HG02798 (cell line): Measurements from ENCODE around the gene CKAP2.
"Not testable (repeated sequence)": the region's sequence is repeated elsewhere in the genome, so short reads cannot be mapped to it uniquely, and the experiment has no call there.

Experiments
- ATAC-seq: cut with Tn5 transposase; IDR thresholded peaks from one replicate; pipeline ENCODE4 v1.9.1; 2021; ENCODE audit warnings: mild to moderate bottlenecking; ENCODE audit not compliant: unreplicated experiment, poor library complexity

Gene CKAP2, protein sequence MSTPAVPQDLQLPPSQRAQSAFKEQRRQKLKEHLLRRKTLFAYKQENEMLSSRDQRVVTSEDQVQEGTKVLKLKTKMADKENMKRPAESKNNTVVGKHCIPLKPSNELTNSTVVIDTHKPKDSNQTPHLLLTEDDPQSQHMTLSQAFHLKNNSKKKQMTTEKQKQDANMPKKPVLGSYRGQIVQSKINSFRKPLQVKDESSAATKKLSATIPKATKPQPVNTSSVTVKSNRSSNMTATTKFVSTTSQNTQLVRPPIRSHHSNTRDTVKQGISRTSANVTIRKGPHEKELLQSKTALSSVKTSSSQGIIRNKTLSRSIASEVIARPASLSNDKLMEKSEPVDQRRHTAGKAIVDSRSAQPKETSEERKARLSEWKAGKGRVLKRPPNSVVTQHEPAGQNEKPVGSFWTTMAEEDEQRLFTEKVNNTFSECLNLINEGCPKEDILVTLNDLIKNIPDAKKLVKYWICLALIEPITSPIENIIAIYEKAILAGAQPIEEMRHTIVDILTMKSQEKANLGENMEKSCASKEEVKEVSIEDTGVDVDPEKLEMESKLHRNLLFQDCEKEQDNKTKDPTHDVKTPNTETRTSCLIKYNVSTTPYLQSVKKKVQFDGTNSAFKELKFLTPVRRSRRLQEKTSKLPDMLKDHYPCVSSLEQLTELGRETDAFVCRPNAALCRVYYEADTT

GRCh38 chr13:52454820-52455676, at the start of gene CKAP2:
CKAP2 (plus strand) TSS chr13:52455478; CDS start chr13:52455557, 79 bp downstream.
- peak; percentile 80 for ATAC-seq

GRCh38 chr13:52405767-52406494, 49.3 kb upstream of the CKAP2 start, which contains the start of gene THSD1:
THSD1 (minus strand) TSS chr13:52406172; CDS start chr13:52402600, 3,572 bp downstream.
- peak; percentile 57 for ATAC-seq

GRCh38 chr13:52406629-52407028, 48.6 kb upstream of the CKAP2 start:
- no peak for ATAC-seq

- ATAC-seq: not testable (repeated sequence)
These were observed 47.8 kb upstream of the CKAP2 start for GRCh38 chr13:52407436-52407835.

DNA sequence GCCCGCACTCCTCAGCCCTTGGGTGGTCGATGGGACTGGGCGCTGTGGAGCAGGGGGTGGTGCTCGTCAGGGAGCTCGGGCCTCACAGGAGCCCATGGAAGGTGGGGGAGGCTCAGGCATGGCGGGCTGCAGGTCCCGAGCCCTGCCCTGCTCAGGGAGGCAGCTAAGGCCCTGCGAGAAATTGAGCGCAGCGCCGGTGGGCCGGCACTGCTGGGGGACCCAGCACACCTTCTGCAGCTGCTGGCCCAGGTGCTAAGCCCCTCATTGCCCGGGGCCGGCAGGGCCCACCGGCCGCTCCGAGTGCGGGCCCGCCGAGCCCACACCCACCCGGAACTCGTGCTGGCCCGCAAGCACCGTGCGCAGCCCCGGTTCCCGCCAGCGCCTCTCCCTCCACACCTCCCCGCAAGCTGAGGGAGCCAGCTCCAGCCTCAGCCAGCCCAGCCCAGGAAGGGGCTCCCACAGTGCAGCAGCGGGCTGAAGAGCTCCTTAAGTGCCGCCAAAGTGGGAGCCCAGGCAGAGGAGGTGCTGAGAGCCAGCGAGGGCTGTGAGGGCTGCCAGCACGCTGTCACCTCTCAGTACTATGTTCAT, 47.1 kb upstream of the CKAP2 start:
- ATAC-seq: not testable (repeated sequence)

GRCh38 chr13:52411629-52412028, 43.6 kb upstream of the CKAP2 start:
- ATAC-seq: peak; percentile 90

DNA sequence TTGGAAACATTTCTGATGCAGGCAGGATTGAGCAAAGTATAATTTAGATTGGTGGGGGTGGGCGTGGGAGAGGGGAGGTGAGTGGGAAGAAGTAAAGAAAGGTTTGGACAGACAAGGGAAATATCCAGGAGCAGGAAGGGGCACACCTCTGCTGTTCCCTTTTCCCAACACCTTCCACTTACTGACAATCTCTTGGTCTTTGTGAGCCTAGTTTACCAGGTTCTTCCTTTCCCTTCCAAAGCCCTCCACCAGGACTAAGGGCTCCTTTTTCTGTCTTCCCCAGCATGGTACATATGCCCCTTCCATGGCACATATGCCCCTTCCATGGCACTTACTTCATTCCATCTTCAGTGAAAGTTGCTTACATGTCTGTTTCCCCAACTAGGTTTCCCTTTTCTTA, 43.1 kb upstream of the CKAP2 start:
- ATAC-seq: no peak

DNA sequence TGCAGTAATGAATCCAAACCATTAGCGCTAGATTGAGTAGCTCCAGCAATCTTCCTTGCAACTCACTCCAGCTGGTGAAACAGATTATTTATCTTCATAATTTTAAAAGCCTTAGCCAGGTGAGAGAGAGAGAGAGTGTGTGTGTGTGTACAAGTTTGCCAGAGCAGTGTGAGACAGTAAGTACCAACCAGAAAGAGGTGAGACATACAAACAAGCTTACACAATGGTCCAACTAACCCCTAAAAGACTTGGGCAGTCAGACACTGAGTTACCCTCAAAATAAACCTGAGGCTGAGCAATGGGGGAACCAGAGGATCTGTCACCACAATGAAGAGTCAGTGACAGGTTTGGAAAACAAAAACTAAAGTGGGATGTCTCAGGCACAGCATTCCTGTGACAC, 41.2 kb upstream of the CKAP2 start:
- no peak for ATAC-seq

GRCh38 chr13:52414963-52415362, 40.3 kb upstream of the CKAP2 start:
- ATAC-seq: no peak

DNA sequence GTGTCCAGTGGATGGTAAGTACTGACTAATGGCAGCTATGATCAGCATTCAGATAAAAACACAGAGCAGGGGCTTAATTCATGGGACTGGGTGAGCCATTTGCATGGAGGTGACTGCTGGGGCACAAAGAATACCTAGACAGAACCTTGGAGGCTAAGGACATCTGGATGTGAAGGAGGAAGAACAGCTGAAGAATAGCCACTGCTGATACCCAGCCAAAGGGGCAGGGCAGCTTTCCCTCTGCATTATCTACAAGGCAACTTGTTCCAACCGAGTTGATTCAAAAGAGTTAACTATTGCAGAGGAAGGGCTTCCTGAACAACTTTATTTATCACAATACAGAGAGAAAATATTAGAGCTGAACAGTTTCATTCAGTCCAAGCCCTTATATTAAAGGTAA, 36.2 kb upstream of the CKAP2 start:
- ATAC-seq: no peak

DNA sequence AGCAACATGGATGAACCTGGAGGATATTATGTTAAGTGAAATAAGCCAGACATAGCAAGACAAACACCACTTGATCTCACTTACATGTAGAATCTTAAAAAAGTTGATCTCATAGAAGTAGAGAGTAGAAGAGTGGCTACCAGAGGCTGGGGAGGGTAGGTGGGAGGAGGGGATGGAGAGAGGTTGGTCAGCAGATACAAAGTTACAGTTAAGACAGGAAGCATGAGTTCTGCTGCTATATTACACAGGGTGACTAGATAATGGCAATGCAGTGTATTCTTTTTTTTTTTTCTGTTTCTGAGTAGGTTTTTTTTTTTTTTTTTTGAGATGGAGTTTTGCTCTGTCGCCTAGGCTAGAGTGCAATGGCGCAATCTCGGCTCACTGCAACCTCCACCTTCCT, 34.1 kb upstream of the CKAP2 start:
- ATAC-seq: no peak

DNA sequence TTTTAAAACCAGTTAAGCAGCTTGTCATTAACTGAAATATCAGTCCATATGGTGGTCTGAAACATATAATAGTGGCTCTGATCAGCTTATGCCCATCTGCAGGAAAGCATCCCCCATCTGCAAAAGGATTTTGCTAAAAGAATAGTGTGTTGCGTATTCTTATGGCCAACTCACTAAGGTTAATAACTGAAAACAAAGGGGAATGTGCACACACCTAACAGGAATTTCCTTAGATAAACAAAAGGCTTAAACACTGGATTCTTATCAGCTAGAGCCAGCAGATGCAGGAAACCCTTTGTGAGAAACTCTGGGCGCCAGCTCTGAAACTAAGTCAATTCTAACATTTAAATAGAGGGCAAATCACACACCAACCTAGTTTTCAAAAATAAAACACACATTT, 27.0 kb upstream of the CKAP2 start:
- no peak for ATAC-seq

GRCh38 chr13:52432456-52432855, 22.8 kb upstream of the CKAP2 start:
- no peak for ATAC-seq

GRCh38 chr13:52446265-52446664, 9.0 kb upstream of the CKAP2 start:
- no peak for ATAC-seq

- no peak for ATAC-seq
These were observed 7.9 kb upstream of the CKAP2 start for GRCh38 chr13:52447354-52447753.

DNA sequence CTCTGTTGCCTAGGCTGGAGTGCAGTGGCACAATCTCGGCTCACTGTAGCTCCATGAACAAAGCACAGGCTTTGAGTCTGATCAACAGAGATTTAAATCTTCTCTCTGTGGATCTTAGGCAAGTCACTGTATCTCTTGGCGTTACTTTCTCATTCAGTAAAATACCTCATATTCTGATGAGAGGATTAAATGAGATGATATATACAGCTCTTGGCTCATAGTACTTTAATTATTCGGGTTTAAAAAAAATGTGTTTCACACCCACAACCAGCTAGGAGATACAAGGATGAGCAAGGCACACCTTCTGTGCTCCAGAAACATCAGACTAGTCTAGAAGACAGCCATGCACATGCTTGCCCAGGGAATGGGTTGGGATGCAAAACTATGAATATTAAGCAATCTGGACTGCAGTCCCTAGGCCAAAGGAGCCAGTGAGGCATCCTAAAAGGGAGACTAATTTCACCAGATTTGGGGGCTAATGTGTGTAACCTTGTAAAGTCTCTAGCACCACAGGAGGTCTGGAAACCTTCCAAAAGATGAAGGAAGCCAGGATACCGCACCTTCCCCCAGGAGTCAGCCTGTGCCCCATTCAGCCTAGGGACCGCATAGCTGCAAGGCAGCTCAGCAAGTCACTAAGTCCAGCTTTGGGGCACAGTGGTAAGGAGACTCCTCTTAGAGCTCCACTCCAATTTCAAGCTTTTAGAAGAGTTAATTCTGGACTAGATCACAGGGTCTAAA, 7.3 kb upstream of the CKAP2 start:
- ATAC-seq: no peak

DNA sequence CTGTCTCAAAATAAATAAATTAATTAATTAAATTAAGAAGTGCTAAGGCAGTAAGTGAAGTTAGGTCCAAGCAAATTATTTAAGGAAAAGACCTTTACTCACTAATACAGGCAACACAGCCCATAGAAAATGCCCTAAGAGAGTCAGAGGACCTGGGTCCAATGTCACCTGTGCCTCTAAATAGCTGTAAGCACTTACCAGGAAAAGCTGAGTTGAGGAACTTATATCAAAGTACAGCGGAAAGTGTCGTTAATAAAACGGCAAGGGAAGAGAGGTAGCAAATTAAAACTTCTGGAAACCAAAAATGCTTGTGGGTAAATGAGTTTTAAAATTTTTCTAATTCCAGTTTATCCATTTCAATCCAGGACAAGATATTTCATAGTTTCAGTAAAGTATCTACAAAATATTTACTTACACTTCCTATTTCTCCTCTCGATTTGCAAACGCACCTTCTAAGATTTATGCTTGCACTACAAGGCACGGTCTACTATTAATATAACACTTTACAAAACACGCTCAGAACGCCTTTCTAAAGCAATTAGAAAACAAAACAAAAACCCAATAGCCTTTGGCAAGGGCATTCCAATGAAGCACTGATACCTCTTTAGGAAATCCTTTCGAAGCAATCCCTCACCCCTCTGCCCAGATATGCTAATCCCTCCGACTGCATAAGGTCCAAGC, 5.8 kb upstream of the CKAP2 start:
- ATAC-seq: no peak

DNA sequence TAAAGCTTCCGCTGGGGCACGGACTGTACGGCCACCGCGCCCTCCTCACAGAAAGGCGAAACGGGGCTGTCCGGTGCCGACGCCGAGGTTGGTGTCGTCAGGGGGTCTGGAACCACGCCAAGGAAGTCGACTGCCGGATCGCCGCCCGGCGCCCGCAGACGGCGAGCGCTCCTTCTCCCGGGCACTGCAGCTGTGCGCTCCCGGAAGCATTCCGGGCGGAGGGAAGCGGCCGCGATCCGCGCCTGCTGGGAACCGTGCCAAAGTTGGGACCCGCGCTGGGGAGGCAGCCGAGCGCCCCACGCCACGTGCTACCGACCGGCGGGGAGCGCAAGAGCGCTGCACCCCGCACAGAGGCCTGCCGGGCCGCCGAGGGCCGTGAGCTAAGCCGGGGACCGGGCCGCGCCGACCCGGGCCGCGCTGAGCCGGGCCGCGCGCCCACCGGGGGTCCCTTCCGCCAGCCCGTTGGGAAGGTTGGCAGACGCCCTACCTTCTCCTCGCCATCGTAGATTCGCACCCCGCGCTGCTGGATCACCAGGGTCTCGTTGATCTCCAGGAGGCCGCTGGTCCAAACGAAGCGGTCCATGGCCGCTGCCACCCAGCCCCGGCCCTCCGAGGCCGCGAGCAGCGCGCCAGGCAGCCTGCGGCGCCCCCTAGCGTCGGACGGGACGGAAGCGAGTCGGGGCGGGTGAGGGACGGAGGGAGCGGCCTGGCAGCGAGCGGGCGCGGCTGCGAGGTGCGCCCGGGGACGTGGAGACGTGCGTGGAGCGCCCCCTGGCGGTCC, 5.1 kb upstream of the CKAP2 start, which contains the start of gene VPS36:
Gene VPS36 (minus strand): TSS at position 623 of the 781 bp plus-strand sequence. CDS start 40 bp downstream, at position 583.
- peak; percentile 70 for ATAC-seq
